Measurements from ENCODE around the gene PTPRD.

DNA sequence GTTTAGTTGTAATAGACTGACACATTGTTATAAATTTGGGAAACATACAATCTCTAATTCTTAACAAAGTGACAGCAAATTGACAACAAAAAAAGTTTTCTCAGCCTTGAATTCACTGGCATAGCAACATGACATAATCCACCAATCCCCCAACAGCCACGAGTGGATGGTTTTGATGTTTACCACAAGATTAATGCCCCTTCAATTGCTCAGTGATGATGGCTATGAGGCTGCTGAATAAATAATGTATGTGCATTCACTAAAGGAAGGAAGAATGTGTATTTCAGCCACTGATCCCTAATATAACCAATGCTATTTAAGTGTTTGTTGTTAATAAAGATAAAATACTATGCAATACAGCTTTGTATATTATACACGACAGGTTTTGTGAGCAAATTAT lies 2069.6 kb downstream of the PTPRD start:
- TF ChIP-seq, protein P1, sequence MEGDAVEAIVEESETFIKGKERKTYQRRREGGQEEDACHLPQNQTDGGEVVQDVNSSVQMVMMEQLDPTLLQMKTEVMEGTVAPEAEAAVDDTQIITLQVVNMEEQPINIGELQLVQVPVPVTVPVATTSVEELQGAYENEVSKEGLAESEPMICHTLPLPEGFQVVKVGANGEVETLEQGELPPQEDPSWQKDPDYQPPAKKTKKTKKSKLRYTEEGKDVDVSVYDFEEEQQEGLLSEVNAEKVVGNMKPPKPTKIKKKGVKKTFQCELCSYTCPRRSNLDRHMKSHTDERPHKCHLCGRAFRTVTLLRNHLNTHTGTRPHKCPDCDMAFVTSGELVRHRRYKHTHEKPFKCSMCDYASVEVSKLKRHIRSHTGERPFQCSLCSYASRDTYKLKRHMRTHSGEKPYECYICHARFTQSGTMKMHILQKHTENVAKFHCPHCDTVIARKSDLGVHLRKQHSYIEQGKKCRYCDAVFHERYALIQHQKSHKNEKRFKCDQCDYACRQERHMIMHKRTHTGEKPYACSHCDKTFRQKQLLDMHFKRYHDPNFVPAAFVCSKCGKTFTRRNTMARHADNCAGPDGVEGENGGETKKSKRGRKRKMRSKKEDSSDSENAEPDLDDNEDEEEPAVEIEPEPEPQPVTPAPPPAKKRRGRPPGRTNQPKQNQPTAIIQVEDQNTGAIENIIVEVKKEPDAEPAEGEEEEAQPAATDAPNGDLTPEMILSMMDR (conservative IDR thresholded peaks at IDR 0.05 in 1 of 2, IDR thresholded peaks at IDR 0.05 in 1 of 2; ENCODE audit: extremely low read depth in 1 of 2, insufficient read depth in 1 of 2, low read depth in 1 of 2, low read length in 2 of 2) = no peak
- no peak for TF ChIP-seq EZH2 (IDR thresholded peaks at IDR 0.05; ENCODE audit: borderline replicate concordance, low read length)
